NCI-H2081 (cell line): ENCODE results near the gene CLDN7.
A peak's percentile ranks its signal among the peaks of the same experiment; 100 is the strongest.
"Not testable (repeated sequence)": the region's sequence is repeated elsewhere in the genome, so short reads cannot be mapped to it uniquely, and the experiment has no call there.

Experiments
- DNase-seq, 2 experiments: peaks; one replicate each; lab custom pipeline; 2025; lab: John Stamatoyannopoulos, UW

Gene CLDN7

DNA sequence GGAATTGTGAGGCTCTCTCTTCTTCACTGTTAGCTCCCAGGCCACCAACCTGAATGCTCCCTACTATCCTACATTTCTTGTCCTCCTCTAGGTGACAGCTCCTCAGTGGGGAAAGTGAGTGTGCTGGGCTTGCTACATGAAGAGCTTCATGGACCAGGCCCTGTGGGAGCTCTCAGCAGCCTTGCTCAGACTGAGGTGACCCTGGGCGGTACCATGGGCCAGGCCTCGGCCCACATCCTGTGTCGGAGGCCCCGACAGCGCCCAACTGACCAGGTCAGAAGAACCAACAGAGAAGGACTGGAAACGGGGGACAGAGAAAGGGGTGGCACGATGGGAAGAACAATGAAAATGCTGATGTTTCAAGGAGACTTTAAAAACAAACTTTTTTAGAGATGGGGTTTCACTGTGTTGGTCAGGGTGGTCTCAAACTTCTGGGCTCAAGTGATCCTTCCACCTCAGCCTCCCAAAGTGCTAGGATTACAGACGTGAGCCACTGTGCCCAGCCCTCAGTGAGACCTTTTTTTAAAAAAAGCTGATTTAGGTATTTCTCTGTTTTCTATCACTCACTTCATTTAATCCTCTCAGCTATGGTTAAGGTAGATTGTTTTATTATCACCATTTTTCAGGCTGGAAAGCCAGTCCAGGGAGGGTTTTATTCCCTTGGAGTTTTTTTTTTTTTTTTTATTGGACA, 5.4 kb downstream of the CLDN7 start:
- DNase-seq, result no peak

DNA sequence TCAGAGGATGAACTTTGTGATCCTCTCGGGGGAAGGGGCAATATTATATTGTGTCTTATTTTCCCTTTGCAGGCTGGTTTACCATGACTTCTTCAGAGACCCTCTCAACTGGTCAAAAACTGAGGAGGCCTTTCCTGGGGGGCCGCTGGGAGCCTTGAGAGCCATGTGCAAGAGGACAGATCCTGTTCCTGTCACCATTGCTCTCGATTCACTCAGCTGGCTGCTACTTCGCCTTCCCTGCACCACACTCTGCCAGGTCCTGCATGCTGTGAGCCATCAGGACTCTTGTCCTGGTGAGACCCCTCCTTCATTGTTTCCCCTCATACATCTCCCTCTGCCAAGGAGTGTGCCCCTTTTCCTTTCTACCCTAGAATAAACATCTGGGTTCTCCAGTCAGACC, 7.8 kb downstream of the CLDN7 start:
- no peak for DNase-seq

DNA sequence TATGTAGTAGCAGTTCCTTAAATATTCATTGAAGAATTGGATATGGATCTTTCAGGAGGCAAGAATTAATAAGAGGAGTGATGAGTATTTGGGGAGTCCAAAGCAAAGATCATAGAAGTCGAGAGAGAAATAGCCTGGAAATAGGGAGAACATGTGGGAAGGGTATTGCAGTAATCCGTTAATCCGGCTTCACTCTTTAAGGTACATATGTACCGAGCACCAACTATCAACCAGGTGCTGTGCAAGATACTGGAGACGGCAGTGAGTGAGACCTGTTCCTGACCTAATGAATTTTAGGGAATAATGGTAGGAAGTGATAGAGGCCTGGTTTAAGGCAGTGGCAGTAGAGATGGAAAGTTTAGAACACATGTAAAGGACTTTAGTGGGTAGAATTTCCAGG, 9.2 kb downstream of the CLDN7 start:
- no peak for DNase-seq

DNA sequence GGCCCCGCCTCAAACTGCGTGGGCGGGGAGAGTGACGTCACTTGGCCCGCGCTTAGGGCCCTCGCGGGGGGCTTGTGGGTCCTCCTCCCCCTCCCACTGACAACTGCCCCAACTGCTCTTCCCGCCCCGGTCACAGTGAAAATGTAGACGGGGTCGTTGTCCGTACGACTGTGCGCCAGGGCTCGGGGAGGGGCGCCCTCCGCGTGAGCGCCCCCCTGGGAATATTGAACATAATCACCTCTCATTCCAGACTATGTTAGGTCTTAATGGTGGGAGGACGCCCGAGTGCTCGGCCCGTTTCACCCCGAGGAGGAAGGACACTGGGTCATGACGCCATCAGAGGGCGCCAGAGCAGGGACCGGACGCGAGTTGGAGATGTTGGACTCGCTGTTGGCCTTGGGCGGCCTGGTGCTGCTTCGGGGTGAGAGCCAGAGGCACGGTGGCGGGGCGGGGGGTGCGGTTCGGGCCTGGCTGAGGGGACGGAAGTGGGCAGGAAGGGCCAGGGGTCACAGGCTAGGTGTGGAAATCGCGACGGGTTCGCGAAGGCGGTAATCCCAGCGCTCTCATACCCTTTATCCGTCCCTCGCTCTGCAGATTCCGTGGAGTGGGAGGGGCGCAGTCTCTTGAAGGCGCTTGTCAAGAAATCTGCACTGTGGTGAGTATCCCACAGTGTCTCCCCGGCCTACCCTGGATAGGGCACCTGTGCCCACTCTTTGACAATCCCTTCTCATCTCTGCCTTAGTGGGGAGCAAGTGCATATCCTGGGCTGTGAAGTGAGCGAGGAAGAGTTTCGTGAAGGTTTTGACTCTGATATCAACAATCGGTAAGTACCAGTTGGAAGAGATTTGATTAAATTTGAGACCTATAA, 9.9 kb downstream of the CLDN7 start, which contains the start of gene ELP5:
Gene ELP5 (plus strand): TSS at position 40 of the 868 bp plus-strand sequence. CDS start 336 bp downstream, at position 376.
- DNase-seq, result peak; percentile 80 to 83

DNA sequence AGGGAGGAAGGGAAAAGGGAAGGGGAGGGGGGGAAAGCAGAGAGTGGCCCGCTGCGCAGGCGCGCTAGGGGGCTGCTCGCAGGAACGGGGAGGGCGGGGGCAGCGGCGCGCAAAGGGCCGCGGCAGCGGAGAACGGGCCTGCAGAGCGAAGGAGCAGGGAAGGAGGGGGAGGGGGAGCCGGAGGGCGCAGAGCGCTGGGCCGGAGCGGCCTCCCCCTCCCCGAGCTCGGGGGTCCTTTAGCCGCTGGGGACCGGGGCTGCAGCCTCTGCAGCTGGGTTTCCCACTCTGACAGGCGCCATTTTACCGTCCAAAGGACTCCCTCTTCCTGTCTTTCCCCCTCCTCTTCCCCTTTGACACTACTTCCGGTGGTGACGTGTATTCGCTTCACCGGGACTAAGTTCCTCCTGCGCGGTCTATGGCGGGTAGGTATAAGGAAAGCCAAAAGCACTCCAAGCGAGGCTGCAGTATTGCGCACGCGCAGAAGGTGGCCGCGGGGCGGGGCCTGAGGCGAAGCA, 10.6 kb downstream of the CLDN7 start, which contains the start of gene CTDNEP1:
Gene CTDNEP1 (minus strand): TSS at position 74 of the 515 bp plus-strand sequence. CDS start 438 bp downstream, outside the sequence.
- peak; percentile 92 to 95 for DNase-seq

DNA sequence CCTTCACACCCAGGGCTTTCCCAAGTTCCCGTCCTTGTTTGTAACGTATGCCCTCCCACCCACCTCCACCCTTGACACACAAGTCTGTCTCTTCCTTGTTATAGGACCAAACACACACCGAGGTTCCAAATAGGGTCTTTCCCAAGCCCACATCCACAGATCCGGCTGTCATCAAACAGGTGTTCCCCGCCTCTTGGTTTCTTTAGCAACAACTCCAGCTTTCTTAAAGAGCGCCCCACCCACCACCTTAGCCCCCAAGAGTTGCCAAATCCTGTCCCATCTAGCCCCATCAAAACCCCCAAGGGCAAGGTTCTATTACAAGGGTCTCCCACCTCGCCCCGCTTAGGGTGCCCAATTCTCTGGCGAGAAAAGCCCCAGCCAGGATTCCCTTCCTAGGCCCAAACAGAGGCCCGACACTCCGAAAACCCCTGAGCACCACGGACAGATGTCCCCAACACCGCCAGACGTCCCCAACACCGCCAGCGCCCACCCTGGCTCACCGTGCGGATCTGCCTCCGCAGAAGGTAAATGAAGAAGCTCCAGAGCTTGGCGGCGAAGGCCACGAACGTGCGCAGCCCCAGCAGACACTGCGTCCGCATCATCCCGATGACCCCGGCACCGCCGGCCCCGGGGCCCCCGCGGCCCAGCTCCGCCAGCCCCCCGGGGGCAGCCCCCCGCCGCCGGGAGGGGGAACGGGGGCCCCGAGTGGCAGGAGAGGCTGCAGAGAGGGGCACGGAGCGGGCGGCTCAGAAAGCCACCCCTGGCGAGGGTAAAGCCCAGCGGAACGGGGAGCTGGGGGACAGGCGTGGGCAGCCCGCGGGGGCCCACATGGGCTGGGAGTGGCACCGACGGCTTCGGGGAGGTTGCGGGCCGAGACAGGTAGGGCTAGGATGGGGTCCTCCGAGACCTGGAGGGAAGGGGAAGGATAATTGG, 11.3 kb downstream of the CLDN7 start:
- no peak for DNase-seq

DNA sequence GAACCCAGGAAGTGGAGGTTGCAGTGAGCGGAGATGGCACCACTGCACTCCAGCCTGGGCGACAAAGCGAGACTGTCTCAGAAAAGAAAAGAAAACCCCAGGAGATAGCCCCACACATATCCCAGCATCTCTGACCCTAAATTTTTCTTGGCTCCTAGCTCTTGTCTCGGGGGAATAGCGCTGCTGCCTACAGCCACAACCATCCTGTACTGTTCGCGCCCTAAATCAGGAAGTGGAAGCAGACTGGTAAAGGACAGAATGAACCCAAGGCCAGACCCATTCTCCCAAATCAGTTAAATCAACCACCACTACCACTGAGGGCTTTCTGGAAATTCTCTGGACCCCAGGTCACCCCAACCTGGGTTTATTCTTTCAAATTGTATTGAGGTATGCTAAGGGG, 12.4 kb downstream of the CLDN7 start:
- DNase-seq, result no peak

DNA sequence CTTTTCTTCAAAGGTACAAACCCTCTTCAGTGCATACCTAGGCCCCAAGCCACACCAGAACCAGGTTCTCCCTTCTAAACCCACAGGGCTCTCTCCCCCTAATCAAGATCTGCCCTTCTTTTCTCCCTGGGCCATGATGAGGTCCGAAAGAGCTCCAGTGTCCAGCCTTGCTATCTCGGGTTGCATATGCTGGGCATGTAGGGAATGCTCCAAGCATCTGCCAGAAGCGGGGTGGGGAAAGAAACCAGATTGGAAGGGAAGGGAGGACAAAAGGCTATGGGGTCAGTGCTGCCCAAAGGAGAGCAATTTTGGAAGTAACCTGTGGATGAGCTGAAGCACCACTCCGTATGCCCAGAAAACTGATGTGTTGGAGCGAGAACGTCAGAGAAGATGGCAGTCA, 13.1 kb downstream of the CLDN7 start:
- no peak for DNase-seq

DNA sequence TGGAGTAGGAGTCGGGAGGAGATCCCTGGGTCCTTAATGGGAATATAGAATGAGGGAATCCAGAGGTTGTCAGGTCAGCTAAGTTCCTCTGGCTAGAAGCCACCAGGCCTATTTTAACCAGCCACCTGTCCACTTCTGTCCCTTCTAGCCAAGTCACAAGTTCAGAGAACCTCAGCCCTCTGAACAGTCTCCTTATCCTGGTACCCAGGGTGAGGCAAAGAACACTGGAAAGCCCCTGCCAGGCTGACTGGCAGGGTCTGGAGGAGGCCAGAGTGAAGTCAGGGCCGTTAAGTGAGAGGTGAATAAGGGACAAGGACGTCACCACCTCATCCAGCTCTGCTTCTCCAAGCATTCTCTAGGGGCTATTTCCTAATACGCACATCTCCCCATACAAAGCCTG, 13.5 kb downstream of the CLDN7 start:
- no peak for DNase-seq

DNA sequence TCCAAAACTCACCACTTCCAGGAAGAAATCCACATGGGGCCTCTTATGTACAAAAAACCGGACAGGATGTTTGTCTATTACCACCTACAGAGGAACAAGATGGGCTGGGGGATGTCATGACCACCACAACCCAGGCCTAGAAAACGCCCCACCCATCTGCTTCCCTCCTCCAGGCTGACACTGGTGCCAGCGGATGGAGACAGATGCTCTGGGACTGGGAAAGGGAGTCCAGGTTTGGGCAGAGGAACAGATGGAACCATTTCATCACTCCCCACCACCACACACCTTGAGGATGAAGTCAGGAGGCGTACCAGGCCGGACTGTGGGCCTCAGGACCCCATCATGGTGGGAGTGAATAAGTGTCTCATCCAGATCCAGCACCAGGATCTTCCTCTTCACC, 15.5 kb downstream of the CLDN7 start:
- DNase-seq, result no peak

DNA sequence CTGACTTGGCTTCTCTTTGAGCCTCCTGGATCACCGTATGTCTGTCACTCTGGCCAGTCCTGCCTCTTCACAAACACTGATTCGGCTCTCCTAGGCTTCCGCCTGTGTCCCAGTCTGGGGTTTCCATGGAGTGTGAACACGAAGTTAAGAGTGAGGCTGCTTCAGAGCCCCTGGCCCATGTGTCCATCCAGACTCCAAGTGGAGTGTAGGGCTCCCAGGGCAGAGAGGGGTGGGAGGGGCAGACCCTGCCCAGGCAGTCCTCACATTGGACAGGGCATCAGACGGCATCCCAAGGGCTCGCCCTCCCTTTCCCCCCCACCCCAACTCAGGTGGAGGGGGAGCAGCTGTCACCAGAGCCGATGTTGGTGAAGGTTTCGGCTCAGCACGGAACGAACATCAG, 18.4 kb downstream of the CLDN7 start:
- DNase-seq, result not testable (repeated sequence)

DNA sequence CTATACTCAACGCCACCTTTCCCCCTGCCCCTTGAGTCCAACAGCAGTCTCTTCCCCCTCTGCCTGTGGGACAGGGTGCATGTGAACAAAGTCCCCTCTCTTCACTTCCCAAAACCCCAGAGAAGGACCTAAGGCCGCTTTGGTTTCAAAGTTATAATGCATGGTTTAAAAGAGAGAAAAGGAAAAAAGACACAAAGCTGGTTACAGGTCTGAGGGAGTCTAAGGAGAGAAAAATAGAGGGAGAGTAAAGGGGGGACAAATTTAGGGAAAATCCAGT, 18.9 kb downstream of the CLDN7 start:
- no peak for DNase-seq

DNA sequence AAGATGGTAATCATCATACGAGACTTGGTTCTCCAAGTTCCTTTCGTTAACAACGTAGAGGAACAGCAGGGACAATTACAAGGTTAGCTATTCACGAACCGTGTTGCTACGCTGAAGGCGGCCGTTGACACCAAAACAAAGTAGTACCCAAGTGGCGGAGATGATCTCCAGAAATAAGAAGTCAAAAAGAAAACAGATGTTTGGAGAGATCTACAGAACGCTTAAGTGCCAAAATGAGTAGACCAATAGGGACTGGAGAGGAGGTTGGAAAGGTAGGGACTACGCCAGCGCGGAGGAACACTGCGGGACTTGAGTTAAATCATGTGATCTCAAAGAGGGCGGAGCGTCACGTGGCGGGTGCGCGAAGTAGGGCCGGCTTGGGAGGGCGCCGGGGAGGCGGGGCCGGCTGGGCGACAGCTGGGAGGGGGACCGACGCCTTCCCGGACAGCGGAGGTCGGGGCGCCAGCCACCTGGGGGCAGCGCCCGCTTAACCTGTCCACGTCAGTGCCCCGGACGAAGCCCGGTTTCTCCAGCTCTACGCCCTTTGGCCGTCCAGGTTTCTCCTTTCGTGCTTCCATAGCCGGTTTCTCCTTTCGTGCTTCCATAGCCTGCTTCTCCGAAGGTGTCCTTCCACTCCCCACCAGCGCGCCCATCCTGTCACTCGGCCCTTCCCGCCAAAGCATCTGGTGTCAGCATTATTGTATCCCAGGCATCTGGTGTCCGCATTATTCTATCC, 19.4 kb downstream of the CLDN7 start:
- peak; percentile 87 to 93 for DNase-seq

DNA sequence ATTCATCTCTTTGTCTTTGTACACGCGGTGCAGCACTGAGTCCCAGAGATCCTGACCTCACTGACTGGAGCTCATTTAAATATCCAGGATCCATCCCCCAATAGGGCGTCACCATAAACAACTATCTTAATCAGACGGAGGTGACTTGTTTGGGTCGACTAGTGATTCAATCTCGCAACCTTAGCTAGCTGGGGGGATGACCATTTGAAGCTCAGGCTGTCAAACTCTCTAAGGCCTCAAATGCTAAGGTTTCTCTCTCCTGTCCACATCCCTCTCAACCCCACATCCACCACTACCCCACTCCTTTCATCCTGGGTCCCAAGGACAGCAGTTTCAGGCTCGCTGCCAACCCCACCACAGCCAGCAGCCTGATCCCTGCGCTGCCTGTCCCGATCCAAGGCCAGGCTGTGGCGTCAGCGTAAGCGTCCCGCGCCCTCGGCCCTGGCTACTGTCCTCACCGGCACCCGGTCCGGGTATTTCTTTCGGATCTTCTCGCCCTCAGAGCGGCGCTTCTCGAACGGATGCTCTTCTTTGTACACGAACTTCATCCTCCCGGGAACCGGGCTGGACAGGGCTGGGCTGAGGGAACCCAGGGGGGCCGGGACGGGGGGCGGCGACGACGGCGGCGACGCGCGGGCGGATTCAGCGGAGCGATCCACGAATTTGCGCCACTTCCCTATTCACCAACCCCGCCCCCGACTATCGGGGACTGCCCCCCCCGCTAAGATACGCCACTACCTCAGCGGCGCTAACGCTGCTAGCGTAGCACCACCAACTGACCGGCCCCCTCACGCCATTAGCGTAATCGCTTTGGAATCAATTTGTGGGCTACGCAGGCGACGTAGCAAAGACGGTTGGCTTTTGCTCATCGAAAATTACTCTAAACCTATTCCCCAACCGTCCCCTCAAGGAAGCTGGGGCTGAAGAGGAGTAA, 20.2 kb downstream of the CLDN7 start, which contains the start of gene GABARAP:
Gene GABARAP (minus strand): TSS at position 667 of the 934 bp plus-strand sequence. CDS start 119 bp downstream, at position 548.
- DNase-seq, result peak; percentile 68 to 83

DNA sequence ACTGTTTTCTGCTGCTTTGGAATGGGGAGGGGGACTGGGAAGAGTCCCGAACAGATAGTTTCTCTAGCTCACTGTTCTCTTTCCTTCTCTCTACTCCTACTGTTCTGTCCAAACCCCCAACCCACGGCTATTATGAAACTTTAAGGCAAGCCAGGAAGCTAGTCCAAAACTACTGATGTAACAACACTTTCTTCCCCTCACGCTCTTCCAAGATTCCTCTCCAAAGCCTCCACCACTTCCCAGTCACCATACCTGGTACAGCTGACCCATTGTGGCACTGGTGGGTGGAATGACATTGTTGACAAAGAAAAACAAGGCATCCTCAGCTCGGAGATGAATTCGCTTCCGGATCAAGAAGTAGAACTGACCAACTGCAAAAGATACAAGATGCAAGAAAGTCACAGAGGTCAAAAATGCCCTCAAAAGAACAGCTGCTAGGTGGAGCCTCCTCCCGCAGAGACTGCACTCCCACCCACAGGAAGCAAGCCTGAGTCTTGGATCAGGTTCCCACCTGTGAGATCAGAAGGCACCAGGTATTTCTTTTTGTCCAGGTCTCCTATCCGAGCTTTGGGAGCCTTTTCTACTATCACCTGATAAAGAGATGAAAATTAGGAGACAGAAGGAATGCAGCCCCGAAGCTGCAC, 21.1 kb downstream of the CLDN7 start:
- peak in 1 of 2 experiments; percentile 33 for DNase-seq

DNA sequence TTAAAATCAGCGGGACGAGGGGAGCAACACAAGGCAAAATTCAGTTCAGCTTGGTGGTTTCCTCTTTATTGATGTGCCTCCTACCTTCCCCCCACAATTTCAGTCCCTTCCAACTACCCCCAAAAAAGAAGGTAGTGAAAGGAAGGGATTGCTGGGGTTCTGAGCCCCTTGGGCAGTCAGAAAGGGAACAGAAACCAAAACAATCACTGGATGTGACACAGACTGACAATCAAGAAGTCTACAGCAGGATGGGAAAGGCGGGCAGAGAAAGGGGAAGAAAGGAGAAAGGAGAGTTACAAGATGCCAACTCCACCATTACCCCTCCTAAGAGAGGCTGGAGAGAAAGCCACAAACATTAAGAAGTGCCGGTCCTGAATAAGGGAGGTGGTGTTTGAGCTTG, 21.9 kb downstream of the CLDN7 start:
- DNase-seq, result peak in 1 of 2 experiments; percentile 7

DNA sequence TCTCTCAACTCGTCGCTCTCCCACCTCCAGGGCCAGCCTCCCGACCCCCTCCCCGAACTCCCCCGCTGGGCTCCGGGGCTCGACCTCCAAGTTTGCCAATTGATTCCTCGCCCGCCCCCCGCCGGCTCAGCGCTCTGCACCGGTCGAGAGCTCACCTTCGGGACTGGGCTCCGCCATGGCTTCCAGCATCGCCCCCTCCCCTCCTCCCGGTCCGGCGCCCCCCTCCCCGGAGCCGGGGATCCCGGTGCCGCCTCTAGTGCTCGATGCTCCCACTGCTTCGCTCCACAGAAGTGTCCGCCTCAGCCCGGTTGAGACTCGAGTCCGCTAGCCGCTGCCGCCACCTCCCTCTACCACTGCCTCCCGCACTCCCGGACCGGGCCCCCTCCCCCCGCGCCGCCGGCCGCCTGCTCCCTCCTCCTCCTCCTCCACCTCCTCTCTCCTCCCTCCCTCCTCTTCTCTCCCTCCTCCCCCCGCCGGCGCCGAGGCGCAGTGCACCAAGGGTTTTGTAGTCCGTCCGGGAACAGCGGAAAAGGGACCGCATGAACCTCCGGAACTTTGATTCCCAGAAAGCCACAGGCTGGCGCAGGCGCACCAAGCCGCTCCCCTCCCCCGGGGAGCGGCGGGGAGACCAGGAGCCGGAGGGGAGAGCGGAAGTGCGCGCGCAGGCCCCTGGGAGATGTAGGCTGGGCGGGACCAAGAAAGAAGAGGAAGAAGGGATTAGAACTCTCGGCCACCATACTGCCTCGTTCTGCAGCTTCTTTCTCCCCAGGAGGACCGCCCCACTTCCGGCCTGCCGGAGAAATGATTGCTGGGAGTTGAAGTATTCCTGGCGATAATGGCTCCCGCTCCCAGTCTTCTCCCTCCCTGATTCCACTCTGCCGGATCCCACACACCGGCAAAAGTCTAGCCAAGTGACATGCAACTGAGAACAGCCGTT, 22.9 kb downstream of the CLDN7 start, which contains the start of gene PHF23:
Gene PHF23 (minus strand): TSS at position 367 of the 937 bp plus-strand sequence. CDS start 178 bp downstream, at position 189.
- peak; percentile 94 to 97 for DNase-seq

DNA sequence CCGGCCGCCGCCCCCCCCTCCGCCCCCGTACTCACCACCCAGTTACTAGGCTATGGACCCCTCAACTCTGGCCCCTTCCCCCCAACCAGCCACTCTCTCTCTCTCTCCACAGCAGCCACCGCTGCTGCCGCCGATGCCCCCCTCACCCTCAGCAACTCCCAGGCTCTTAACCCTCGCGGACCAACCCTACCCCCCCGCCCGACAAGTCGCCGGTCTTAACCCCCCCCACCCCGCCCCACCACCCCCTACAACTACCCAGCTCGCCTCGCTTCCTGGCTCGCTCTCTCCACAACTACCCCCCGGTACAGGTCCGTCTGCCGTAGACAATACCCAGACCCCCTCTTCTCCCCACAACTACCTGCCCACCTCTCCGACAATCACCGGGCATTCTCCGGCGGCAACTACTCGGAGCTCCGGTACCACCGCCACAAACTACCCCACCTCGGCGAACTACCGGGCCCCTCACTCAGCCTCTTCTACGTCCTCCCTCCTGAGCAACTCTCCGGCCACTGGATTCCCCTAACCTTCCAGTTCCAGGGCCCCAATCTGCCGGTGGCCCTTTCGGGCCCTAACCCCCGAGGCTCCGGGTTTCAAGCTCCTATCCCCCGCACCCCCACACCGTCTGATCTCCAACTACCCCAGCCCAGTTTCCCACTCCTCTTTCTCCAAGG, 23.7 kb downstream of the CLDN7 start:
- no peak for DNase-seq
